ENCODE results near the gene ALK.

ALK gene

GRCh38 chr2:29160184-29160583, 761.2 kb downstream of the ALK start:
- Histone ChIP-seq H3K4me3 (ENCODE audit: low read depth, low read length) (no peak overlapping the region), H3K36me3 (ENCODE audit: control insufficient read depth, insufficient read depth, low read length) (no peaks in the 10 kb centered on the region), H3K9me3 (ENCODE audit: control insufficient read depth, insufficient read depth, low read length) (no peaks in the 10 kb centered on the region), H3K27me3 (ENCODE audit: control insufficient read depth, insufficient read depth, low read length) (no peaks in the 10 kb centered on the region), H3K4me1 (ENCODE audit: control insufficient read depth, insufficient read depth, low read length) (peaks cover 4% of the 10 kb centered on the region), H3K9ac (ENCODE audit: low read depth, low read length) (no peak overlapping the region)

- no peak overlapping the region for H3K4me3 ChIP-seq (ENCODE audit: low read depth, low read length)
- no peaks in the 10 kb centered on the region for H3K27me3 ChIP-seq (ENCODE audit: control insufficient read depth, insufficient read depth, low read length)
These were observed 762.3 kb downstream of the ALK start for GRCh38 chr2:29159125-29159524.

GRCh38 chr2:29157131-29157530, 764.3 kb downstream of the ALK start:
- Histone ChIP-seq H3K9ac (ENCODE audit: low read depth, low read length) (no peak overlapping the region), H3K36me3 (ENCODE audit: control insufficient read depth, insufficient read depth, low read length) (no peaks in the 10 kb centered on the region), H3K9me3 (ENCODE audit: control insufficient read depth, insufficient read depth, low read length) (no peaks in the 10 kb centered on the region), H3K27me3 (ENCODE audit: control insufficient read depth, insufficient read depth, low read length) (no peaks in the 10 kb centered on the region), H3K4me1 (ENCODE audit: control insufficient read depth, insufficient read depth, low read length) (peaks cover 4% of the 10 kb centered on the region), H3K4me3 (ENCODE audit: low read depth, low read length) (no peak overlapping the region)

More at GRCh38 chr2:29159125-29159524, 762.3 kb downstream of the ALK start:
- peaks cover 4% of the 10 kb centered on the region for H3K4me1 ChIP-seq (ENCODE audit: control insufficient read depth, insufficient read depth, low read length)
- H3K36me3 ChIP-seq (ENCODE audit: control insufficient read depth, insufficient read depth, low read length): no peaks in the 10 kb centered on the region
- H3K9ac ChIP-seq (ENCODE audit: low read depth, low read length): no peak overlapping the region
- H3K9me3 ChIP-seq (ENCODE audit: control insufficient read depth, insufficient read depth, low read length): no peaks in the 10 kb centered on the region

GRCh38 chr2:29155578-29155977, 765.8 kb downstream of the ALK start:
- no peaks in the 10 kb centered on the region for H3K36me3 ChIP-seq (ENCODE audit: control insufficient read depth, insufficient read depth, low read length)
- H3K4me3 ChIP-seq (ENCODE audit: low read depth, low read length): no peak overlapping the region
- H3K9ac ChIP-seq (ENCODE audit: low read depth, low read length): no peak overlapping the region
- H3K4me1 ChIP-seq (ENCODE audit: control insufficient read depth, insufficient read depth, low read length): peaks cover 4% of the 10 kb centered on the region
- no peaks in the 10 kb centered on the region for H3K27me3 ChIP-seq (ENCODE audit: control insufficient read depth, insufficient read depth, low read length)
- H3K9me3 ChIP-seq (ENCODE audit: control insufficient read depth, insufficient read depth, low read length): no peaks in the 10 kb centered on the region

GRCh38 chr2:29154610-29155009, 766.8 kb downstream of the ALK start:
- H3K4me1 ChIP-seq (ENCODE audit: control insufficient read depth, insufficient read depth, low read length): peaks cover 4% of the 10 kb centered on the region
- no peak overlapping the region for H3K4me3 ChIP-seq (ENCODE audit: low read depth, low read length)
- H3K27me3 ChIP-seq (ENCODE audit: control insufficient read depth, insufficient read depth, low read length): no peaks in the 10 kb centered on the region
- H3K36me3 ChIP-seq (ENCODE audit: control insufficient read depth, insufficient read depth, low read length): no peaks in the 10 kb centered on the region
- no peak overlapping the region for H3K9ac ChIP-seq (ENCODE audit: low read depth, low read length)
- H3K9me3 ChIP-seq (ENCODE audit: control insufficient read depth, insufficient read depth, low read length): no peaks in the 10 kb centered on the region

- no peaks in the 10 kb centered on the region for H3K4me1 ChIP-seq (ENCODE audit: control insufficient read depth, insufficient read depth, low read length)
- no peak overlapping the region for H3K4me3 ChIP-seq (ENCODE audit: low read depth, low read length)
- no peaks in the 10 kb centered on the region for H3K27me3 ChIP-seq (ENCODE audit: control insufficient read depth, insufficient read depth, low read length)
- H3K9ac ChIP-seq (ENCODE audit: low read depth, low read length): no peak overlapping the region
- no peaks in the 10 kb centered on the region for H3K36me3 ChIP-seq (ENCODE audit: control insufficient read depth, insufficient read depth, low read length)
- H3K9me3 ChIP-seq (ENCODE audit: control insufficient read depth, insufficient read depth, low read length): no peaks in the 10 kb centered on the region
These were observed 773.4 kb downstream of the ALK start for GRCh38 chr2:29147963-29148362.

GRCh38 chr2:29146197-29146596, 775.2 kb downstream of the ALK start:
- Histone ChIP-seq H3K9me3 (ENCODE audit: control insufficient read depth, insufficient read depth, low read length) (no peaks in the 10 kb centered on the region), H3K9ac (ENCODE audit: low read depth, low read length) (no peak overlapping the region), H3K27me3 (ENCODE audit: control insufficient read depth, insufficient read depth, low read length) (no peaks in the 10 kb centered on the region), H3K4me3 (ENCODE audit: low read depth, low read length) (no peak overlapping the region), H3K4me1 (ENCODE audit: control insufficient read depth, insufficient read depth, low read length) (no peaks in the 10 kb centered on the region), H3K36me3 (ENCODE audit: control insufficient read depth, insufficient read depth, low read length) (no peaks in the 10 kb centered on the region)

GRCh38 chr2:29143657-29144056, 777.7 kb downstream of the ALK start:
- H3K27me3 ChIP-seq (ENCODE audit: control insufficient read depth, insufficient read depth, low read length): no peaks in the 10 kb centered on the region
- H3K4me3 ChIP-seq (ENCODE audit: low read depth, low read length): no peak overlapping the region
- H3K4me1 ChIP-seq (ENCODE audit: control insufficient read depth, insufficient read depth, low read length): no peaks in the 10 kb centered on the region
- no peaks in the 10 kb centered on the region for H3K36me3 ChIP-seq (ENCODE audit: control insufficient read depth, insufficient read depth, low read length)
- no peaks in the 10 kb centered on the region for H3K9me3 ChIP-seq (ENCODE audit: control insufficient read depth, insufficient read depth, low read length)
- no peak overlapping the region for H3K9ac ChIP-seq (ENCODE audit: low read depth, low read length)

All from iPS-15b (cell line).